CD8-positive, alpha-beta memory T cell (primary cell): ENCODE data around the gene APEH. TPM values are rescaled to one million over a fixed set of nuclear protein-coding genes. Genes with fewer than 3 reads are reported as not detected.

Experiments used
- CTCF ChIA-PET: fragments of 350-600 bp; sonication (Branson Sonifier 250); formaldehyde crosslinking; loops from one replicate; lab custom pipeline; 2021; ENCODE audit warnings: antibody characterized with exemption; lab: Charles Lee
- POLR2A ChIA-PET: fragments of 350-600 bp; sonication (Branson Sonifier 250); formaldehyde crosslinking; loops from one replicate; lab custom pipeline; 2021; ENCODE audit warnings: antibody characterized with exemption; lab: Charles Lee
- DNase-seq, 5 donors: peaks; one replicate each; pipeline versions ENCODE4 v3.0.0 to v3.0.0-alpha.2; 2020 to 2022; ENCODE audit warnings: mixed read lengths in 1 of 5
- H3K27ac ChIP-seq: one replicate; pipeline ENCODE4 v1.7.0; 2013; ENCODE audit warnings: low read depth, mild to moderate bottlenecking, low read length, moderate library complexity
- H3K27me3 ChIP-seq: 2 replicates; pipeline ENCODE4 v1.7.0; 2013; ENCODE audit warnings: low read length, mild to moderate bottlenecking; ENCODE audit not compliant: insufficient read depth, poor library complexity, severe bottlenecking
- H3K36me3 ChIP-seq: 2 replicates; pipeline ENCODE4 v1.7.0; 2013; ENCODE audit warnings: mild to moderate bottlenecking, low read length, moderate library complexity; ENCODE audit not compliant: insufficient read depth
- H3K4me1 ChIP-seq: 2 replicates; pipeline ENCODE4 v1.7.0; 2013; ENCODE audit warnings: mild to moderate bottlenecking, low read length, moderate library complexity; ENCODE audit not compliant: insufficient read depth
- H3K4me3 ChIP-seq: 2 replicates; pipeline ENCODE4 v1.7.0; 2013; ENCODE audit warnings: mild to moderate bottlenecking, low read length
- H3K9me3 ChIP-seq: 2 replicates; pipeline ENCODE4 v1.7.0; 2013; ENCODE audit warnings: mild to moderate bottlenecking, low read length
- H3K27ac Mint-ChIP-seq, 8 donors: one replicate each; pipeline ENCODE4 v1.8.0; 2020 to 2021; ENCODE audit warnings: mixed read lengths in 8 of 8, mild to moderate bottlenecking in 6 of 8, inconsistent platforms in 3 of 8, moderate library complexity in 3 of 8
- H3K27me3 Mint-ChIP-seq, 2 donors: one replicate each; pipeline ENCODE4 v1.8.0; 2020 to 2021; ENCODE audit warnings: mixed read lengths in 2 of 2, mild to moderate bottlenecking in 1 of 2, moderate library complexity in 1 of 2
- H3K36me3 Mint-ChIP-seq, 3 donors: one replicate each; pipeline ENCODE4 v1.8.0; 2020 to 2021; ENCODE audit warnings: mixed read lengths in 3 of 3, inconsistent platforms in 1 of 3, mild to moderate bottlenecking in 1 of 3
- H3K4me1 Mint-ChIP-seq, 3 donors: one replicate each; pipeline ENCODE4 v1.8.0; 2020 to 2021; ENCODE audit warnings: mixed read lengths in 3 of 3, inconsistent platforms in 1 of 3, mild to moderate bottlenecking in 1 of 3
- H3K4me3 Mint-ChIP-seq, 7 donors: one replicate each; pipeline ENCODE4 v1.8.0; 2020 to 2021; ENCODE audit warnings: mixed read lengths in 7 of 7, mild to moderate bottlenecking in 6 of 7, moderate library complexity in 4 of 7, inconsistent platforms in 2 of 7
- H3K9me3 Mint-ChIP-seq, 5 donors: one replicate each; pipeline ENCODE4 v1.8.0; 2020 to 2022; ENCODE audit warnings: mixed read lengths in 5 of 5, mild to moderate bottlenecking in 3 of 5, moderate library complexity in 2 of 5, inconsistent platforms in 1 of 5
- polyA plus RNA-seq: library from polyadenylated mRNA; unstranded; fragments of 300-500 nt; fragmentation: Illumina TruSeq; gene quantifications from one replicate; pipeline ENCODE4 v1.2.3, GENCODE V29; 2021
- total RNA-seq, 2 experiments: library from RNA; stranded (reverse); gene quantifications; one replicate each; pipeline ENCODE4 v1.2.3, GENCODE V29; 2021

APEH gene
- total and polyA plus RNA-seq, 3 experiments from 2014 or later: 119 to 194 (median 190) TPM

DNA sequence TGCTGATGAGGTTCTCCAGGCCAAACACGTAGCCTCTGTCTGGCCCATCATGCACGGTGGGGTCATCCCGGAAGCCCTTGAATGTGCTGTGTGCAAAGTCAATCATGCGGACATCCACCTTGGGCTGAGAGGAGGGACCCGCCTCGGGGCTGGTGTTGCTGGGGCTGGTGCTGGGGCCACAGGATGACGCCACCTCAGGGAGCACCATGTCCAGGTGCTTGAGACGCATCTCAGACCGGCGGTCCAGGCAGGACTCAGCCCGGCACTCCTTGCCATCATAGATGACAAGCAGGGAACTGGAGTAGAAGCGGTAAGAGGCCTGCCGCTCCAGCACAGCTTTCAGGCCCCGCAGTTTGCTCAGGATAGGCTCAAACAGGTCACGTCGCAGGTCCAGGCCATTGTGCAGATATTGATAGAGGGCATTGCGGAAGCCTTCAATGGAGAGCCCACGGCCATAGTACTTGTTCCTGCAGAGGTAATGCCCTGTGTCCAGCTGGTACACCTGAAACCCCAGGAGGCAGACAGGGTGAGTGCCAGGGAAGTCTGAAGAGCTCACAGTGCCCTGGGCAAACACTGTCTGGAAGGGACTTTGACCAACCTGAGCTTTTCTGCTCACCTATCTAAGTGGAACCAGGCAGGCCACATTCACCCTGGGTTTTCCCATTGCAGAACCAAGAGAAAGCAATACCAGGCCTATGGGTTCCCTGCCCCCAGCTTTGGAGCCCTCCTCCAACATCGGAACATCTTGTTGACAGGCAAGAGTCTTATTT is 53.2 kb downstream of the APEH start:
- H3K4me3 Mint-ChIP-seq: no peak overlapping the region
- H3K36me3 ChIP-seq: peaks cover 10% of the 10 kb centered on the region
- ChIA-PET CTCF (no interaction called here), POLR2A (no interaction called here)
- no peaks in the 10 kb centered on the region for H3K9me3 ChIP-seq
- DNase-seq: no peak
- H3K27me3 ChIP-seq: no peaks in the 10 kb centered on the region
- H3K4me1 ChIP-seq: peaks cover 19% of the 10 kb centered on the region
- peaks cover 0 to 4% of the 10 kb centered on the region in 2 donors for H3K27me3 Mint-ChIP-seq
- H3K36me3 Mint-ChIP-seq: peaks cover 0 to 65% (median 5%) of the 10 kb centered on the region in 3 donors
- no peak overlapping the region for H3K4me3 ChIP-seq
- no peaks in the 10 kb centered on the region for H3K9me3 Mint-ChIP-seq
- H3K27ac Mint-ChIP-seq: peak overlapping the region in 1 of 8 donors; percentile 85
- peaks cover 12 to 21% (median 18%) of the 10 kb centered on the region in 3 donors for H3K4me1 Mint-ChIP-seq
- H3K27ac ChIP-seq: no peak overlapping the region

DNA sequence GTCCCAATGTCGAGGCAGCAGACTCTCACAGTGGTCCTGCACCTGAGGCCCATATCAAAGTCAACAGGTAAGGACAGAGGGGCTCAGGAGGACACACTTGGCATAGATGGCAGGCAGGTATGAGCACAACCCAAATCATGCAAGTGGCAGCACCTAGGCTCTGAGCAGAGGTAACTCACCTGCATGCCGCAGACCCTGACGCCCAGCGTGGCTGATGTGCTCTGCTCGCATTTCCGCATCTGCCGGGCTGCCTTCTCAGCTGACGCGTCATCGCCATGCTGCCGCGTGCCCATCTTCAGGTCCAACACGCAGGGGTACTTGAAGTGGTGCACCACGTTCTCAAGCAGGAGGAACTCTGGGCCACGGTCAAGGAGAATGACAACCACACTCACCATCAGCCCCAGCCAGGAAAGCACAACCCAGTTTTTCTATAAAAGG is 53.8 kb downstream of the APEH start:
- no peak overlapping the region for H3K4me3 Mint-ChIP-seq
- peaks cover 0 to 4% of the 10 kb centered on the region in 2 donors for H3K27me3 Mint-ChIP-seq
- Histone ChIP-seq H3K4me1 (peaks cover 13% of the 10 kb centered on the region), H3K9me3 (no peaks in the 10 kb centered on the region), H3K36me3 (peaks cover 16% of the 10 kb centered on the region), H3K27me3 (no peaks in the 10 kb centered on the region), H3K4me3 (no peak overlapping the region), H3K27ac (no peak overlapping the region)
- peaks cover 0 to 66% (median 5%) of the 10 kb centered on the region in 3 donors for H3K36me3 Mint-ChIP-seq
- DNase-seq: no peak
- H3K27ac Mint-ChIP-seq: peak overlapping the region in 1 of 8 donors; percentile 85
- no peaks in the 10 kb centered on the region for H3K9me3 Mint-ChIP-seq
- ChIA-PET POLR2A (no interaction called here), CTCF (interaction anchor here (0.7 kb wide), 1 partner anchor 9 kb away, joined by 3 read pairs; no protein-coding TSS in a partner anchor)
- peaks cover 8 to 15% (median 12%) of the 10 kb centered on the region in 3 donors for H3K4me1 Mint-ChIP-seq

DNA sequence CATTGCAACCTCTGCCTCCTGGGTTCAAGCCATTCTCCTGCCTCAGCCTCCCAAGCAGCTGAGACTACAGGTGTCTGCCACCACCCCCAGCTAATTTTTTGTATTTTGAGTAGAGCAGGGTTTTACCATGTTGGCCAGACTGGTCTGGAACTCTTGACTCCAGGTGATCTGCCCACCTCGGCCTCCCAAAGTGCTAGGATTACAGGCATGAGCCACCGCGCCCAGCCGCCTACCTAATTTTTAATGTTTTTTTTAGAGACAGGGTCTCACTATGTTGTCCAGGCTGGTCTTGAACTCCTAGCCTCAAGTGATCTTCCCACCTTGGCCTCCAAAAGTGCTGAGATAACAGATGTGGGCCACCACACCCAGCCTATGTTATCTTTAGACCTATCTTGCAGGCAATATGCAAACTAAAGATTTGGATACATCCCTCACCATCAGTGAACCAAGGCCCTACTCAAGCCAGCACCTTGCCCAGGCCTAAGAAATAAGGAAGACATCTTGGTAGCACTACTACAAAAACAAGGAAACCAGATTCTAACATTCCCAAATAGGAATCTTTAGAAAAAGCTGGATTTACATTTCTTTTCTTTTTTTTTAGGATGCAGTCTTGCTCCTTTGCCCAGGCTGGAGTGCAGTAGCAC is 55.9 kb downstream of the APEH start:
- peaks cover 18% of the 10 kb centered on the region for H3K36me3 ChIP-seq
- Mint-ChIP-seq H3K4me3 (no peak overlapping the region), H3K9me3 (no peaks in the 10 kb centered on the region), H3K36me3 (peaks cover 0 to 75% (median 5%) of the 10 kb centered on the region in 3 donors), H3K4me1 (no peaks in the 10 kb centered on the region), H3K27ac (peak overlapping the region in 1 of 8 donors; percentile 29), H3K27me3 (peaks cover 0 to 2% of the 10 kb centered on the region in 2 donors)
- H3K27me3 ChIP-seq: no peaks in the 10 kb centered on the region
- ChIA-PET CTCF (interaction anchor here (1.2 to 1.6 kb wide), 2 partner anchors 11 to 12 kb away, joined by 4 read pairs; no protein-coding TSS in a partner anchor), POLR2A (no interaction called here)
- H3K4me1 ChIP-seq: no peaks in the 10 kb centered on the region
- no peak overlapping the region for H3K4me3 ChIP-seq
- H3K27ac ChIP-seq: no peak overlapping the region
- no peaks in the 10 kb centered on the region for H3K9me3 ChIP-seq
- no peak for DNase-seq

DNA sequence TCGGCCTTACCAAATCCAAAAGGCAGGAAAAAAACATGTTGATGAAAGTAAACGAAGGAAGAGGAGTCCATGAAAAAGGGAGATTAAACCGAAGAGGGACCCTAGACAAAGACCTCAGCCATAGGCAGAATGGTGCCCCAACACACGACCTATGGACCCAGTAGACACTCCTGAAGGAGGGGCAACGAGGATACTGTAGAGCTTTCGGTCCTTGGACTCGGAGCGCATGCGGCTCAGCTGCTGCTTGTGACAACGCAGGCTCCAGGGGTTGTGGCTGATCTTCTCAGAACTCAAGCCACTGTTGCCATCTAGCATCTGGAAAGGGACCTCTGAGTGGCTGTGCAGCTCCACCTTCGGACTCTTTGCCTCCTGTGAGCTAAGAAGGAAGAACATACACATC is 58.4 kb downstream of the APEH start:
- POLR2A ChIA-PET: no interaction called here

DNA sequence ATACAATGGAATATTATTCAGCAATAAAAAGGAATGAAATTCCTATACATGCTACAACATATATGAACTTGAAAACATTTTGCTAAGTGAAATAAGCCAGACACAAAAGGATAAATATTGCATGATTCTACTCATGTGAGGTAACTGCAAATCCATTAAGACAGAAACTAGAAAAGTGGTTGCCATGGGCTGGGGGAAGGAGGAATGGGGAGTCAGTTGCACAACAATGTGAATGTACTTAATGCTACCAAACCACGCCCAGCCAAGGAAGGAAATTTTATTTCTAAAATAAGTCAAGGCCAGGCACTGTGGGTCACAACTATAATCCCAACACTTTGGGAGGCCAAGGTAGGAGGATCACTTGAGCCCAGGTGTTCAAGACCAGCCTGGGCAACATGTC is 59.4 kb downstream of the APEH start:
- Histone ChIP-seq H3K27me3 (no peaks in the 10 kb centered on the region), H3K9me3 (no peaks in the 10 kb centered on the region), H3K4me1 (no peaks in the 10 kb centered on the region), H3K27ac (no peak overlapping the region), H3K36me3 (peaks cover 28% of the 10 kb centered on the region), H3K4me3 (no peak overlapping the region)
- CTCF ChIA-PET: no interaction called here
- DNase-seq: no peak
- Mint-ChIP-seq H3K4me1 (peaks cover 0 to under 1% (median under 1%) of the 10 kb centered on the region in 3 donors), H3K27me3 (peaks cover 0 to 2% of the 10 kb centered on the region in 2 donors), H3K36me3 (peaks cover 3 to 78% (median 11%) of the 10 kb centered on the region in 3 donors), H3K27ac (no peak overlapping the region), H3K4me3 (no peak overlapping the region), H3K9me3 (no peaks in the 10 kb centered on the region)
- POLR2A ChIA-PET: no interaction called here

More for the DNA sequence above, 58.4 kb downstream of the APEH start:
- no peaks in the 10 kb centered on the region for H3K9me3 ChIP-seq
- H3K27ac ChIP-seq: no peak overlapping the region
- Mint-ChIP-seq H3K27ac (no peak overlapping the region), H3K4me1 (no peaks in the 10 kb centered on the region), H3K9me3 (no peaks in the 10 kb centered on the region), H3K36me3 (peaks cover 3 to 78% (median 10%) of the 10 kb centered on the region in 3 donors), H3K27me3 (peaks cover 0 to 2% of the 10 kb centered on the region in 2 donors), H3K4me3 (no peak overlapping the region)
- H3K4me3 ChIP-seq: no peak overlapping the region
- peaks cover 25% of the 10 kb centered on the region for H3K36me3 ChIP-seq
- CTCF ChIA-PET: no interaction called here
- H3K27me3 ChIP-seq: no peaks in the 10 kb centered on the region
- H3K4me1 ChIP-seq: no peaks in the 10 kb centered on the region
- no peak for DNase-seq

Other genes with a start within 250 kb of the APEH start
- gene NICN1, start 245.0 kb upstream of the APEH start, total RNA-seq: 10 to 100 TPM; 12.2 to 12.3 TPM
- 7.0 TPM for gene NICN1, start 245.0 kb upstream of the APEH start, polyA plus RNA-seq
- 10 to 100 TPM; 20.9 to 21.2 TPM for gene DAG1, start 204.1 kb upstream of the APEH start, total RNA-seq
- gene DAG1, start 204.1 kb upstream of the APEH start, polyA plus RNA-seq: 7.5 TPM
- gene BSN, start 119.9 kb upstream of the APEH start, total RNA-seq: under 1 TPM; 0.33 to 0.46 TPM
- gene BSN, start 119.9 kb upstream of the APEH start, polyA plus RNA-seq: not detected
- gene MST1, start 15.1 kb downstream of the APEH start, total RNA-seq: 1 to 10 TPM; 6.0 to 8.5 TPM
- 0.31 TPM for gene MST1, start 15.1 kb downstream of the APEH start, polyA plus RNA-seq
- 10 to 100 TPM; 38.8 to 43.7 TPM for gene RNF123, start 15.2 kb downstream of the APEH start, total RNA-seq
- 20.7 TPM for gene RNF123, start 15.2 kb downstream of the APEH start, polyA plus RNA-seq
- gene AMIGO3, start 45.3 kb downstream of the APEH start, total RNA-seq: under 1 TPM; 0.15 to 0.31 TPM
- 1.5 TPM for gene AMIGO3, start 45.3 kb downstream of the APEH start, polyA plus RNA-seq
- gene GMPPB, start 49.6 kb downstream of the APEH start, total RNA-seq: 10 to 100 TPM; 52.6 to 53.8 TPM
- 24.6 TPM for gene GMPPB, start 49.6 kb downstream of the APEH start, polyA plus RNA-seq
- 10 to 100 TPM; 37.1 to 47.5 TPM for gene IP6K1, start 112.2 kb downstream of the APEH start, total RNA-seq
- 26.1 TPM for gene IP6K1, start 112.2 kb downstream of the APEH start, polyA plus RNA-seq
- gene CDHR4, start 125.5 kb downstream of the APEH start, total RNA-seq: not detected
- gene CDHR4, start 125.5 kb downstream of the APEH start, polyA plus RNA-seq: not detected
- 1 to 10 TPM; 1.1 to 1.7 TPM for gene INKA1, start 128.9 kb downstream of the APEH start, total RNA-seq
- 1.1 TPM for gene INKA1, start 128.9 kb downstream of the APEH start, polyA plus RNA-seq
- 10 to 100 TPM; 57.8 to 58.3 TPM for gene UBA7, start 139.6 kb downstream of the APEH start, total RNA-seq
- gene UBA7, start 139.6 kb downstream of the APEH start, polyA plus RNA-seq: 40.7 TPM
- 10 to 100 TPM; 21.9 to 22.9 TPM for gene TRAIP, start 182.2 kb downstream of the APEH start, total RNA-seq
- gene TRAIP, start 182.2 kb downstream of the APEH start, polyA plus RNA-seq: 1.9 TPM
- gene CAMKV, start 195.6 kb downstream of the APEH start, total RNA-seq: under 1 TPM; 0.44 to 0.77 TPM
- not detected for gene CAMKV, start 195.6 kb downstream of the APEH start, polyA plus RNA-seq
- gene MST1R, start 229.5 kb downstream of the APEH start, total RNA-seq: 1 to 10 TPM in 1 of 2 experiments, under 1 TPM in 1; 0.83 to 1.2 TPM
- not detected for gene MST1R, start 229.5 kb downstream of the APEH start, polyA plus RNA-seq